Measurements from ENCODE around the gene ZEB1. TPM values are rescaled to one million over a fixed set of nuclear protein-coding genes. Genes with fewer than 3 reads are reported as not detected.

The ZEB1 gene
- total RNA-seq, 2 donors from 2014 or later = 0.84 TPM

- no peak overlapping the region for H3K4me3 ChIP-seq (ENCODE audit: low read length)
- no peaks in the 10 kb centered on the region for H3K4me1 ChIP-seq (ENCODE audit: control insufficient read depth, insufficient read depth, low read length)
- H3K27ac Mint-ChIP-seq = no peak overlapping the region
- WGBS, 2 experiments (ENCODE audit: insufficient coverage in 1 of 2, insufficient read length in 1 of 2) = 80 to 86% methylated on average over 1 to 3 of the region's 3 CpGs
- no peak overlapping the region for H3K4me3 Mint-ChIP-seq
- DNase-seq = no peak
- H3K9me3 Mint-ChIP-seq = no peaks in the 10 kb centered on the region
- no peaks in the 10 kb centered on the region for H3K36me3 Mint-ChIP-seq (ENCODE audit: low read depth)
- no peak overlapping the region for H3K9ac ChIP-seq (ENCODE audit: extremely low read depth, low read length, poor library complexity, severe bottlenecking)
- H3K36me3 ChIP-seq (ENCODE audit: control insufficient read depth, insufficient read depth, low read length) = no peaks in the 10 kb centered on the region
- H3K4me1 Mint-ChIP-seq = no peaks in the 10 kb centered on the region
- H3K27ac ChIP-seq (ENCODE audit: low read depth, low read length) = no peak overlapping the region
- H3K27me3 Mint-ChIP-seq (ENCODE audit: insufficient read depth) = no peaks in the 10 kb centered on the region
- TF ChIP-seq, protein P1, sequence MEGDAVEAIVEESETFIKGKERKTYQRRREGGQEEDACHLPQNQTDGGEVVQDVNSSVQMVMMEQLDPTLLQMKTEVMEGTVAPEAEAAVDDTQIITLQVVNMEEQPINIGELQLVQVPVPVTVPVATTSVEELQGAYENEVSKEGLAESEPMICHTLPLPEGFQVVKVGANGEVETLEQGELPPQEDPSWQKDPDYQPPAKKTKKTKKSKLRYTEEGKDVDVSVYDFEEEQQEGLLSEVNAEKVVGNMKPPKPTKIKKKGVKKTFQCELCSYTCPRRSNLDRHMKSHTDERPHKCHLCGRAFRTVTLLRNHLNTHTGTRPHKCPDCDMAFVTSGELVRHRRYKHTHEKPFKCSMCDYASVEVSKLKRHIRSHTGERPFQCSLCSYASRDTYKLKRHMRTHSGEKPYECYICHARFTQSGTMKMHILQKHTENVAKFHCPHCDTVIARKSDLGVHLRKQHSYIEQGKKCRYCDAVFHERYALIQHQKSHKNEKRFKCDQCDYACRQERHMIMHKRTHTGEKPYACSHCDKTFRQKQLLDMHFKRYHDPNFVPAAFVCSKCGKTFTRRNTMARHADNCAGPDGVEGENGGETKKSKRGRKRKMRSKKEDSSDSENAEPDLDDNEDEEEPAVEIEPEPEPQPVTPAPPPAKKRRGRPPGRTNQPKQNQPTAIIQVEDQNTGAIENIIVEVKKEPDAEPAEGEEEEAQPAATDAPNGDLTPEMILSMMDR (conservative IDR thresholded peaks at IDR 0.05) = no peak
- H3K27me3 ChIP-seq (ENCODE audit: control insufficient read depth, insufficient read depth, low read length, poor library complexity, severe bottlenecking) = no peaks in the 10 kb centered on the region
- H3K9me3 ChIP-seq (ENCODE audit: control insufficient read depth, low read length) = no peaks in the 10 kb centered on the region
Observed at GRCh38 chr10:31290386-31290785, 28.6 kb upstream of the ZEB1 start.

- Mint-ChIP-seq H3K36me3 (ENCODE audit: low read depth) (no peaks in the 10 kb centered on the region), H3K27me3 (ENCODE audit: insufficient read depth) (no peaks in the 10 kb centered on the region), H3K4me3 (no peak overlapping the region), H3K9me3 (no peaks in the 10 kb centered on the region), H3K27ac (no peak overlapping the region), H3K4me1 (no peaks in the 10 kb centered on the region)
- TF ChIP-seq, protein P1 (conservative IDR thresholded peaks at IDR 0.05) = no peak
- no peak overlapping the region for H3K9ac ChIP-seq (ENCODE audit: extremely low read depth, low read length, poor library complexity, severe bottlenecking)
- no peaks in the 10 kb centered on the region for H3K9me3 ChIP-seq (ENCODE audit: control insufficient read depth, low read length)
- no peak overlapping the region for H3K27ac ChIP-seq (ENCODE audit: low read depth, low read length)
- no peak overlapping the region for H3K4me3 ChIP-seq (ENCODE audit: low read length)
- H3K27me3 ChIP-seq (ENCODE audit: control insufficient read depth, insufficient read depth, low read length, poor library complexity, severe bottlenecking) = no peaks in the 10 kb centered on the region
- DNase-seq = no peak
- no peaks in the 10 kb centered on the region for H3K36me3 ChIP-seq (ENCODE audit: control insufficient read depth, insufficient read depth, low read length)
- H3K4me1 ChIP-seq (ENCODE audit: control insufficient read depth, insufficient read depth, low read length) = no peaks in the 10 kb centered on the region
- WGBS, 2 experiments (ENCODE audit: insufficient coverage in 1 of 2, insufficient read length in 1 of 2) = 80 to 88% methylated on average over 1 of the region's 1 CpG
Observed at GRCh38 chr10:31291123-31291522, 27.9 kb upstream of the ZEB1 start.

GRCh38 chr10:31294558-31294957 lies 24.5 kb upstream of the ZEB1 start:
- no peaks in the 10 kb centered on the region for H3K4me1 Mint-ChIP-seq
- 98% methylated on average over 3 of the region's 3 CpGs; no CpG with 5 or more reads in 1 of the 2 experiments for WGBS, 2 experiments (ENCODE audit: insufficient coverage in 1 of 2, insufficient read length in 1 of 2)

More at GRCh38 chr10:31294558-31294957, 24.5 kb upstream of the ZEB1 start:
- Histone ChIP-seq H3K4me1 (ENCODE audit: control insufficient read depth, insufficient read depth, low read length) (no peaks in the 10 kb centered on the region), H3K9me3 (ENCODE audit: control insufficient read depth, low read length) (no peaks in the 10 kb centered on the region), H3K27me3 (ENCODE audit: control insufficient read depth, insufficient read depth, low read length, poor library complexity, severe bottlenecking) (no peaks in the 10 kb centered on the region), H3K4me3 (ENCODE audit: low read length) (no peak overlapping the region), H3K36me3 (ENCODE audit: control insufficient read depth, insufficient read depth, low read length) (no peaks in the 10 kb centered on the region), H3K27ac (ENCODE audit: low read depth, low read length) (no peak overlapping the region), H3K9ac (ENCODE audit: extremely low read depth, low read length, poor library complexity, severe bottlenecking) (no peak overlapping the region)
- DNase-seq = no peak
- Mint-ChIP-seq H3K4me3 (no peak overlapping the region), H3K27ac (no peak overlapping the region), H3K27me3 (ENCODE audit: insufficient read depth) (no peaks in the 10 kb centered on the region), H3K36me3 (ENCODE audit: low read depth) (no peaks in the 10 kb centered on the region), H3K9me3 (no peaks in the 10 kb centered on the region)
- TF ChIP-seq, protein P1 (conservative IDR thresholded peaks at IDR 0.05) = no peak

Data from endodermal cell (in vitro differentiated cells).